Measurements from ENCODE around the gene SLC40A1.

The SLC40A1 gene

GRCh38 chr2:189584686-189585085 is 4.1 kb upstream of the SLC40A1 start:
- Histone ChIP-seq H3K36me3 (ENCODE audit: control insufficient read depth in 1 of 2, insufficient read depth in 2 of 2, low read length in 2 of 2) (no peaks in the 10 kb centered on the region), H2AK5ac (ENCODE audit: low read length) (no peak overlapping the region), H2AFZ (ENCODE audit: insufficient read depth, low read length, poor library complexity) (no peak overlapping the region), H4K12ac (ENCODE audit: low read depth, low read length) (no peak overlapping the region), H3K14ac (ENCODE audit: low read length) (no peak overlapping the region), H3K9me3 (ENCODE audit: insufficient read depth, low read depth, low read length) (no peaks in the 10 kb centered on the region), H3K79me2 (ENCODE audit: control insufficient read depth, insufficient read depth, low read length, poor library complexity) (peaks cover 9% of the 10 kb centered on the region), H4K8ac (ENCODE audit: low read depth, low read length) (no peak overlapping the region), H3K18ac (ENCODE audit: low read length) (no peak overlapping the region), H2BK12ac (ENCODE audit: low read length) (no peak overlapping the region), H2BK5ac (ENCODE audit: low read depth, low read length, poor library complexity) (no peak overlapping the region), H3K4ac (ENCODE audit: low read depth, low read length) (no peak overlapping the region), H3K27ac (ENCODE audit: low read depth, low read length) (no peak overlapping the region), H3K4me3 (ENCODE audit: low read depth, low read length) (no peak overlapping the region), H2BK120ac (ENCODE audit: insufficient read depth, low read length, poor library complexity) (no peak overlapping the region), H3K23ac (ENCODE audit: low read length) (no peak overlapping the region), H3K9ac (ENCODE audit: low read length) (no peak overlapping the region), H3K4me1 (ENCODE audit: control insufficient read depth in 1 of 2, insufficient read depth in 2 of 2, low read length in 2 of 2) (peaks cover 8 to 12% of the 10 kb centered on the region in 2 experiments), H4K91ac (ENCODE audit: low read depth, low read length) (no peak overlapping the region), H3K27me3 (ENCODE audit: insufficient read depth, low read length) (no peaks in the 10 kb centered on the region), H3K79me1 (ENCODE audit: low read length) (peaks cover 14% of the 10 kb centered on the region), H3K4me2 (ENCODE audit: low read length) (no peak overlapping the region)
- no peak for DNase-seq

DNA sequence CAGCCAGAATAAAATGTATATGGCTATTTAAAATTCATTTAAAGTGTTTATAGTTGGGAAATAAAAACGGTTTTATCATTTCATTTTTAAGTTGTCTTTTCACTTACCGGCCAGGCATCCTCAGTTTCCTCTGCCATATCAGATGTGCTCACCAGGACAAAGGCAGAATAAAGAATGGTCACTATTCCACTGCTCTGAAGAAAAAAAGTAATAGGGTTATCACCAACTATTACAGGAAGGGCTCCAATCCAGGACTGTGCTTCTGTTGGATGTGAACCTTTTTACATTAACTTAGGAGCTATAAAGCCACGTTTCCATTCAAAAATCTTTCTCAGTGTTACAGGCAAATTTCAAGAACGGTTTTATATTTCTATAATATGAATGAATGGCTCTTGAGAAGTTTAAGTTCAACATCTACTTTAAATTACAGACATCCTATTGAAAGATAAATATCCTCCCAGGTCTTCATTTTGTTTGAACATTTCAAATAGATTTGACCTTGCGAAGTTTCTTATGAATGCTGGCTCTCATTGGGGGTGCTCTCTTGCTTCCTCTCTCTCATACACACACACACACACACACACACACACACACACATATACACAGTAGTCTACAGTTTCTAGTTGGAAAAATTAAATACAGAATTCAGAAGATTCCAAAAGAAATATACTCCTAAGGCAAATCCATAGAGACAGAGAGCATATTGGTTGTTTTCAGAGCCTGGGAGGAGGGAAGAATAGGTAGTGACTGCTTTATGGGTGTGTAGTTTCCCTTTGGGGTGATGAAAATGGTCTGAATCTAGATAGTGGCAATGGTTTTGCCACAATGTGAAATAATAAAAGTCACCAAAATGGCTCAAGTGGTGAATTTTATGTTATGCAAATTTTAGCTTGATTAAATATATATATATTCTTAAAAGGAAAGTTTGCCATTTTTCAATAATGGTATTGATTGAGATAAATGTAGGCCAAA is 2.9 kb upstream of the SLC40A1 start:
- H2AK5ac ChIP-seq (ENCODE audit: low read length), result no peak overlapping the region
- H3K27ac ChIP-seq (ENCODE audit: low read depth, low read length), result no peak overlapping the region
- no peak overlapping the region for H2BK120ac ChIP-seq (ENCODE audit: insufficient read depth, low read length, poor library complexity)
- no peaks in the 10 kb centered on the region for H3K9me3 ChIP-seq (ENCODE audit: insufficient read depth, low read depth, low read length)
- H3K18ac ChIP-seq (ENCODE audit: low read length), result no peak overlapping the region
- peaks cover 14% of the 10 kb centered on the region for H3K79me1 ChIP-seq (ENCODE audit: low read length)
- no peak overlapping the region for H3K4ac ChIP-seq (ENCODE audit: low read depth, low read length)
- no CpG with 5 or more reads among the region's 5 CpGs for WGBS (ENCODE audit: extremely low coverage, insufficient coverage, insufficient read length)
- H3K79me2 ChIP-seq (ENCODE audit: control insufficient read depth, insufficient read depth, low read length, poor library complexity), result peaks cover 9% of the 10 kb centered on the region
- no peak overlapping the region for H3K14ac ChIP-seq (ENCODE audit: low read length)
- no peak overlapping the region for H3K23ac ChIP-seq (ENCODE audit: low read length)
- no peak overlapping the region for H4K8ac ChIP-seq (ENCODE audit: low read depth, low read length)
- H3K27me3 ChIP-seq (ENCODE audit: insufficient read depth, low read length), result no peaks in the 10 kb centered on the region
- no peak overlapping the region for H3K9ac ChIP-seq (ENCODE audit: low read length)
- H2BK5ac ChIP-seq (ENCODE audit: low read depth, low read length, poor library complexity), result no peak overlapping the region
- H3K4me1 ChIP-seq (ENCODE audit: control insufficient read depth in 1 of 2, insufficient read depth in 2 of 2, low read length in 2 of 2), result peaks cover 9 to 13% of the 10 kb centered on the region in 2 experiments
- no peak overlapping the region for H4K12ac ChIP-seq (ENCODE audit: low read depth, low read length)
- H2BK12ac ChIP-seq (ENCODE audit: low read length), result no peak overlapping the region
- no peak for DNase-seq
- no peaks in the 10 kb centered on the region for H3K36me3 ChIP-seq (ENCODE audit: control insufficient read depth in 1 of 2, insufficient read depth in 2 of 2, low read length in 2 of 2)
- H2AFZ ChIP-seq (ENCODE audit: insufficient read depth, low read length, poor library complexity), result no peak overlapping the region
- H3K4me3 ChIP-seq (ENCODE audit: low read depth, low read length), result no peak overlapping the region
- H4K91ac ChIP-seq (ENCODE audit: low read depth, low read length), result no peak overlapping the region
- H3K4me2 ChIP-seq (ENCODE audit: low read length), result no peak overlapping the region

GRCh38 chr2:189582809-189583192 is 2.2 kb upstream of the SLC40A1 start:
- H2BK12ac ChIP-seq (ENCODE audit: low read length), result no peak overlapping the region
- H2BK5ac ChIP-seq (ENCODE audit: low read depth, low read length, poor library complexity), result no peak overlapping the region

GRCh38 chr2:189582140-189582808 is 1.7 kb upstream of the SLC40A1 start:
- no peak overlapping the region for H3K9ac ChIP-seq (ENCODE audit: low read length)
- peaks cover 14% of the 10 kb centered on the region for H3K79me1 ChIP-seq (ENCODE audit: low read length)
- no CpG with 5 or more reads among the region's 6 CpGs for WGBS (ENCODE audit: extremely low coverage, insufficient coverage, insufficient read length)
- H3K9me3 ChIP-seq (ENCODE audit: insufficient read depth, low read depth, low read length), result no peaks in the 10 kb centered on the region
- no peak overlapping the region for H2AK5ac ChIP-seq (ENCODE audit: low read length)
- no peak overlapping the region for H2BK12ac ChIP-seq (ENCODE audit: low read length)
- H4K8ac ChIP-seq (ENCODE audit: low read depth, low read length), result no peak overlapping the region
- H2AFZ ChIP-seq (ENCODE audit: insufficient read depth, low read length, poor library complexity), result no peak overlapping the region
- H2BK120ac ChIP-seq (ENCODE audit: insufficient read depth, low read length, poor library complexity), result peak overlapping the region; percentile 16
- H3K18ac ChIP-seq (ENCODE audit: low read length), result no peak overlapping the region
- peaks cover 9 to 13% of the 10 kb centered on the region in 2 experiments for H3K4me1 ChIP-seq (ENCODE audit: control insufficient read depth in 1 of 2, insufficient read depth in 2 of 2, low read length in 2 of 2)
- H3K4me2 ChIP-seq (ENCODE audit: low read length), result no peak overlapping the region
- H2BK5ac ChIP-seq (ENCODE audit: low read depth, low read length, poor library complexity), result peak overlapping the region; percentile 38
- no peak overlapping the region for H3K23ac ChIP-seq (ENCODE audit: low read length)
- no peak overlapping the region for H3K4me3 ChIP-seq (ENCODE audit: low read depth, low read length)
- no peak overlapping the region for H3K14ac ChIP-seq (ENCODE audit: low read length)
- peak overlapping the region; percentile 36 for H4K91ac ChIP-seq (ENCODE audit: low read depth, low read length)
- no peaks in the 10 kb centered on the region for H3K36me3 ChIP-seq (ENCODE audit: control insufficient read depth in 1 of 2, insufficient read depth in 2 of 2, low read length in 2 of 2)
- peaks cover 9% of the 10 kb centered on the region for H3K79me2 ChIP-seq (ENCODE audit: control insufficient read depth, insufficient read depth, low read length, poor library complexity)
- peak overlapping the region; percentile 35 for H3K27ac ChIP-seq (ENCODE audit: low read depth, low read length)
- no peak overlapping the region for H4K12ac ChIP-seq (ENCODE audit: low read depth, low read length)
- no peak for DNase-seq
- H3K4ac ChIP-seq (ENCODE audit: low read depth, low read length), result no peak overlapping the region
- H3K27me3 ChIP-seq (ENCODE audit: insufficient read depth, low read length), result no peaks in the 10 kb centered on the region

More at GRCh38 chr2:189582809-189583192, 2.2 kb upstream of the SLC40A1 start:
- peaks cover 9 to 13% of the 10 kb centered on the region in 2 experiments for H3K4me1 ChIP-seq (ENCODE audit: control insufficient read depth in 1 of 2, insufficient read depth in 2 of 2, low read length in 2 of 2)
- WGBS (ENCODE audit: extremely low coverage, insufficient coverage, insufficient read length), result no CpG with 5 or more reads among the region's 2 CpGs
- no peak for DNase-seq
- H3K4me3 ChIP-seq (ENCODE audit: low read depth, low read length), result no peak overlapping the region
- no peaks in the 10 kb centered on the region for H3K27me3 ChIP-seq (ENCODE audit: insufficient read depth, low read length)
- no peak overlapping the region for H2AK5ac ChIP-seq (ENCODE audit: low read length)
- no peak overlapping the region for H3K18ac ChIP-seq (ENCODE audit: low read length)
- H3K27ac ChIP-seq (ENCODE audit: low read depth, low read length), result no peak overlapping the region
- no peak overlapping the region for H4K12ac ChIP-seq (ENCODE audit: low read depth, low read length)
- H4K8ac ChIP-seq (ENCODE audit: low read depth, low read length), result no peak overlapping the region
- H4K91ac ChIP-seq (ENCODE audit: low read depth, low read length), result no peak overlapping the region
- H3K9me3 ChIP-seq (ENCODE audit: insufficient read depth, low read depth, low read length), result no peaks in the 10 kb centered on the region
- peaks cover 9% of the 10 kb centered on the region for H3K79me2 ChIP-seq (ENCODE audit: control insufficient read depth, insufficient read depth, low read length, poor library complexity)
- H3K23ac ChIP-seq (ENCODE audit: low read length), result no peak overlapping the region
- H3K36me3 ChIP-seq (ENCODE audit: control insufficient read depth in 1 of 2, insufficient read depth in 2 of 2, low read length in 2 of 2), result no peaks in the 10 kb centered on the region
- no peak overlapping the region for H3K4me2 ChIP-seq (ENCODE audit: low read length)
- no peak overlapping the region for H3K4ac ChIP-seq (ENCODE audit: low read depth, low read length)
- H2BK120ac ChIP-seq (ENCODE audit: insufficient read depth, low read length, poor library complexity), result no peak overlapping the region
- no peak overlapping the region for H3K14ac ChIP-seq (ENCODE audit: low read length)
- H2AFZ ChIP-seq (ENCODE audit: insufficient read depth, low read length, poor library complexity), result no peak overlapping the region
- H3K79me1 ChIP-seq (ENCODE audit: low read length), result peaks cover 14% of the 10 kb centered on the region
- no peak overlapping the region for H3K9ac ChIP-seq (ENCODE audit: low read length)

All from trophoblast cell (in vitro differentiated cells and primary cell).